Sigmoid colon (tissue), 7 donors: ENCODE results near the gene TBKBP1. TPM values are rescaled to one million over a fixed set of nuclear protein-coding genes. Genes with fewer than 3 reads are reported as not detected.
"Not testable (repeated sequence)": the region's sequence is repeated elsewhere in the genome, so short reads cannot be mapped to it uniquely, and the experiment has no call there.

Experiments
- DNase-seq: peaks from one replicate; pipeline ENCODE4 v3.0.0-alpha.2; 2019
- H3K27ac ChIP-seq, 4 donors: fragments of 200-600 bp; sonication (generic); one replicate each; pipeline ENCODE4 v1.5.1; 2016 to 2019; ENCODE audit warnings: mild to moderate bottlenecking in 1 of 4
- H3K27me3 ChIP-seq, 3 donors: fragments of 200-600 bp; sonication (generic); one replicate each; pipeline ENCODE4 v1.5.1; 2019; ENCODE audit warnings: mild to moderate bottlenecking in 1 of 3
- H3K36me3 ChIP-seq, 4 donors: fragments of 200-600 bp; sonication (generic); one replicate each; pipeline ENCODE4 v1.5.1; 2016 to 2019
- H3K4me1 ChIP-seq, 4 donors: fragments of 200-600 bp; sonication (generic); one replicate each; pipeline ENCODE4 v1.5.1; 2017 to 2019
- H3K4me3 ChIP-seq, 4 donors: fragments of 200-600 bp; sonication (generic); one replicate each; pipeline ENCODE4 v1.5.1; 2017 to 2019; ENCODE audit warnings: mild to moderate bottlenecking in 2 of 4, moderate library complexity in 1 of 4
- H3K9me3 ChIP-seq, 4 donors: fragments of 200-600 bp in 3 of 4; sonication (generic) in 3 of 4; one replicate each; pipeline versions ENCODE4 v1.5.1 to v1.6.1; 2013 to 2019
- CTCF ChIP-seq, 4 experiments: fragments of 450-650 bp in 3 of 4; fragments of 200-600 bp in 1 of 4; IDR thresholded peaks; one replicate each; pipeline ENCODE4 v1.5.1; 2016 to 2019; ENCODE audit warnings: antibody characterized with exemption in 4 of 4, mild to moderate bottlenecking in 3 of 4, moderate library complexity in 2 of 4
- EP300 ChIP-seq, 4 donors: sonication (generic); formaldehyde crosslinking; IDR thresholded peaks; one replicate each; pipeline ENCODE4 v1.6.1; 2017; ENCODE audit warnings: antibody characterized with exemption in 4 of 4
- POLR2A ChIP-seq, 2 donors: fragments of 450-650 bp; IDR thresholded peaks; one replicate each; pipeline ENCODE4 v1.6.1; 2016; ENCODE audit warnings: antibody characterized with exemption in 2 of 2, mild to moderate bottlenecking in 2 of 2, moderate library complexity in 2 of 2
- POLR2AphosphoS5 ChIP-seq, 4 donors: sonication (generic); formaldehyde crosslinking; IDR thresholded peaks; one replicate each; pipeline ENCODE4 v1.6.1; 2017; ENCODE audit warnings: antibody characterized with exemption in 4 of 4
- whole genome bisulfite sequencing, 2 donors: extraction: QIAGEN DNeasy Blood & Tissue Kit; methylation state at CpG; one replicate each; pipeline ENCODE4 v1.1.7; 2013; 5-methylcytosine and 5-hydroxymethylcytosine counted together
- intact Hi-C: fragments of 100-400 bp; cut with DNase I; formaldehyde crosslinking; loops from one replicate; pipeline ENCODE4 v1.15.1; 2023
- polyA plus RNA-seq, 3 donors: library from polyadenylated mRNA; stranded (reverse); fragments of 200-250 nt; gene quantifications; one replicate each; pipeline ENCODE4 v1.2.3, GENCODE V29; 2013
- total RNA-seq, 4 donors: library from RNA; depleted of rRNA; stranded (reverse); fragments of >200 nt; gene quantifications; one replicate each; pipeline ENCODE4 v1.1.0, GENCODE V29; 2016
- donor health status: healthy with polysubstance abuse.
- donor health status: Bipolar disorder and iron deficiency.
- donor health status: healthy.

Gene TBKBP1
- total and polyA plus RNA-seq, 7 donors, result 3.5 to 25.5 (median 7.8) TPM

- H3K9me3 ChIP-seq, result no peaks in the 10 kb centered on the region
- no peak overlapping the region for H3K27ac ChIP-seq
- H3K4me3 ChIP-seq, result no peak overlapping the region
- intact Hi-C loops, result no loop called here
- no peaks in the 10 kb centered on the region for H3K27me3 ChIP-seq
- WGBS, 2 donors, result 94 to 95% methylated on average over 2 of the region's 2 CpGs
- TF ChIP-seq POLR2A (IDR thresholded peaks at IDR 0.05) (no peak), EP300 (IDR thresholded peaks at IDR 0.05) (no peak), CTCF (IDR thresholded peaks at IDR 0.05) (no peak), POLR2AphosphoS5 (IDR thresholded peaks at IDR 0.05) (no peak)
- DNase-seq, result no peak
- H3K4me1 ChIP-seq, result peaks cover 0 to 5% (median 0%) of the 10 kb centered on the region in 4 donors
- peaks cover 24 to 88% (median 48%) of the 10 kb centered on the region in 4 donors for H3K36me3 ChIP-seq
Measured at GRCh38 chr17:47682138-47682537, 11.8 kb upstream of the TBKBP1 start.

DNA sequence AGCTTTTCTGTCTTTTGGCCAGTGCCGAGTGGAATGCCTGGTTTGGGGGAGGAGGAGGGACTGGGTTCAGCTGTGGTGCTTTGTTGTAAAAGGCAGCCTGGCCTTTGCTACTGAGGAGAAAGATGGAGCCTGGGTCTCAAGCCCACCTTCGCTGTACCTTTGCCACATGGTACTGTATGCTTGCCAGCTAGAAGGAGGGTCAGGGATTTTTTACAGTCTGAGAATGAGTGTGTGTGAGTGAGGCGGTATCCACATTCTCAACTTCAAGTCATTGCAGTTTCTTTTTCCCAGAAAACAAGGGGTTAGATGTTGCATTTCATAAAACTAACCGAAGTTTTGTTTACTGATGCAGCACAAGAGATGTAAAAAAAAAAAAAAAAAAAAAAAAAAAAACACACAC lies 11.2 kb upstream of the TBKBP1 start:
- 84 to 86% methylated on average over 4 of the region's 4 CpGs for WGBS, 2 donors
- intact Hi-C loops, H3K4me3 ChIP-seq, H3K9me3 ChIP-seq, H3K27ac ChIP-seq, H3K4me1 ChIP-seq, DNase-seq, H3K27me3 ChIP-seq: not testable (repeated sequence)
- H3K36me3 ChIP-seq, result peaks cover 22 to 82% (median 42%) of the 10 kb centered on the region in 4 donors

DNA sequence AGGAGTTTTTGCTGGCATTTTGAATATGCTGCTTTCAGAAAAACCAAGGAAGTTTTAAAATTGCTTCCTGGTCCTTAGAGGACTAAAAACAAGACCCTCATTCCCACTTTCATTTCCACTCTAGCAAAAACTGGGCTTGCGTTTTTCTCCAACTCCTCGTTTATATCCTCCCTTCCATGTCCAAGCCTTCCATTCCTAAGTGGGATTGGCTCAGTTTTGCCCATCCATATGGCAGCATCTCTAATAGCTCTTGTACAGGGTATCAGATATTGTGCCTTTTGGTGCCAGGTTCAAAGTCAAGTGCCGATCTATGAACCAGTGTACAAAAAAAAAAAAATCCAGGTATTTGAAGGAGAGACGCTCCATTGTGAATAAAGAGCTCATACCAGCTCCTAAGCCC lies 9.9 kb upstream of the TBKBP1 start:
- Histone ChIP-seq H3K27ac (no peak overlapping the region), H3K36me3 (peaks cover 10 to 69% (median 29%) of the 10 kb centered on the region in 4 donors), H3K4me3 (no peak overlapping the region), H3K4me1 (peaks cover 0 to 5% (median 0%) of the 10 kb centered on the region in 4 donors), H3K9me3 (no peaks in the 10 kb centered on the region), H3K27me3 (no peaks in the 10 kb centered on the region)
- DNase-seq, result no peak
- 90 to 92% methylated on average over 4 of the region's 4 CpGs for WGBS, 2 donors
- no peak for TF ChIP-seq POLR2AphosphoS5 (IDR thresholded peaks at IDR 0.05)
- TF ChIP-seq CTCF (IDR thresholded peaks at IDR 0.05), result no peak
- no peak for TF ChIP-seq EP300 (IDR thresholded peaks at IDR 0.05)
- no peak for TF ChIP-seq POLR2A (IDR thresholded peaks at IDR 0.05)
- intact Hi-C loops, result no loop called here

- no peak for DNase-seq
- Histone ChIP-seq H3K36me3 (peaks cover 4 to 63% (median 24%) of the 10 kb centered on the region in 4 donors), H3K4me1 (peaks cover 0 to 5% (median 0%) of the 10 kb centered on the region in 4 donors), H3K9me3 (no peaks in the 10 kb centered on the region), H3K4me3 (no peak overlapping the region), H3K27me3 (no peaks in the 10 kb centered on the region), H3K27ac (no peak overlapping the region)
- 92 to 97% methylated on average over 4 of the region's 4 CpGs for WGBS, 2 donors
- intact Hi-C loops, result no loop called here
- TF ChIP-seq EP300 (IDR thresholded peaks at IDR 0.05), result no peak
- no peak for TF ChIP-seq POLR2A (IDR thresholded peaks at IDR 0.05)
- no peak for TF ChIP-seq POLR2AphosphoS5 (IDR thresholded peaks at IDR 0.05)
- no peak for TF ChIP-seq CTCF (IDR thresholded peaks at IDR 0.05)
Measured at GRCh38 chr17:47684535-47685193, 9.3 kb upstream of the TBKBP1 start.

GRCh38 chr17:47685556-47686275 lies 8.2 kb upstream of the TBKBP1 start:
- Histone ChIP-seq H3K27me3 (no peaks in the 10 kb centered on the region), H3K9me3 (no peaks in the 10 kb centered on the region), H3K27ac (peak overlapping the region in 1 of 4 donors; percentile 31), H3K4me3 (no peak overlapping the region), H3K36me3 (peaks cover 2 to 52% (median 14%) of the 10 kb centered on the region in 4 donors), H3K4me1 (peaks cover 0 to 5% (median 0%) of the 10 kb centered on the region in 4 donors)
- TF ChIP-seq CTCF (IDR thresholded peaks at IDR 0.05), result no peak
- no peak for TF ChIP-seq EP300 (IDR thresholded peaks at IDR 0.05)
- no peak for TF ChIP-seq POLR2AphosphoS5 (IDR thresholded peaks at IDR 0.05)
- TF ChIP-seq POLR2A (IDR thresholded peaks at IDR 0.05), result no peak
- no peak for DNase-seq
- 90 to 93% methylated on average over 4 of the region's 4 CpGs for WGBS, 2 donors
- intact Hi-C loops, result no loop called here
